AG09309 (cell line): Measurements from ENCODE around the gene MCM3AP.

Experiments used
- DNase-seq: peaks from one replicate; pipeline ENCODE4 v3.0.0-alpha.2; 2010; ENCODE audit warnings: low read depth
- H3K4me3 ChIP-seq: 2 replicates; pipeline ENCODE4 v1.5.1; 2011; ENCODE audit warnings: mild to moderate bottlenecking, low read depth, low read length, moderate library complexity; ENCODE audit not compliant: control insufficient read depth
- CTCF ChIP-seq: IDR thresholded peaks from 2 replicates; pipeline ENCODE4 v1.5.1; 2011; ENCODE audit warnings: mild to moderate bottlenecking, low read depth, low read length, inconsistent platforms; ENCODE audit not compliant: insufficient read depth, control insufficient read depth; ENCODE audit errors: missing control alignments

The MCM3AP gene

GRCh38 chr21:46284077-46284644 is 1.2 kb downstream of the MCM3AP start:
- no peak overlapping the region for H3K4me3 ChIP-seq
- TF ChIP-seq CTCF, result no peak
- DNase-seq, result no peak

- no peak for TF ChIP-seq CTCF
- H3K4me3 ChIP-seq, result no peak overlapping the region
- DNase-seq, result no peak
These were observed 10.5 kb downstream of the MCM3AP start for GRCh38 chr21:46274797-46275390.

GRCh38 chr21:46273341-46273740 is 12.1 kb downstream of the MCM3AP start:
- DNase-seq, result no peak
- H3K4me3 ChIP-seq, result no peak overlapping the region
- no peak for TF ChIP-seq CTCF

GRCh38 chr21:46269466-46269865 is 15.9 kb downstream of the MCM3AP start:
- no peak for DNase-seq
- no peak overlapping the region for H3K4me3 ChIP-seq
- no peak for TF ChIP-seq CTCF

- DNase-seq, result no peak
- no peak overlapping the region for H3K4me3 ChIP-seq
- no peak for TF ChIP-seq CTCF
These were observed 17.0 kb downstream of the MCM3AP start for GRCh38 chr21:46268371-46268770.

- no peak for DNase-seq
These were observed 18.5 kb downstream of the MCM3AP start for GRCh38 chr21:46266946-46267345.

More at GRCh38 chr21:46266946-46267345, 18.5 kb downstream of the MCM3AP start:
- TF ChIP-seq CTCF, result no peak
- no peak overlapping the region for H3K4me3 ChIP-seq
